Fibroblast of villous mesenchyme (primary cell): ENCODE data around the gene HBA2. TPM values are rescaled to one million over a fixed set of nuclear protein-coding genes. Genes with fewer than 3 reads are reported as not detected.
A peak's percentile ranks its signal among the peaks of the same experiment; 100 is the strongest.
"Not testable (repeated sequence)": the region's sequence is repeated elsewhere in the genome, so short reads cannot be mapped to it uniquely, and the experiment has no call there.

ENCODE experiments used
- DNase-seq: peaks from one replicate; pipeline ENCODE4 v3.0.0-alpha.2; 2010; ENCODE audit warnings: low read depth
- H3K4me3 ChIP-seq: 2 replicates; pipeline ENCODE4 v1.5.1; 2011; ENCODE audit warnings: low read depth, mild to moderate bottlenecking, low read length
- CTCF ChIP-seq: IDR thresholded peaks from 2 replicates; pipeline ENCODE4 v1.5.1; 2012; ENCODE audit warnings: low read depth, mild to moderate bottlenecking, low read length; ENCODE audit not compliant: insufficient read depth
- small RNA-seq: library from RNA; depleted of rRNA; stranded (forward); fragments of <200 nt; gene quantifications from one replicate; pipeline ENCODE3, GENCODE V24; 2012
- total RNA-seq: library from RNA; depleted of rRNA; stranded (reverse); fragments of >200 nt; gene quantifications from 2 replicates; pipeline ENCODE4 v1.2.3, GENCODE V29; 2012

The HBA2 gene
- total RNA-seq, 1 donor = not detected

GRCh38 chr16:200388-200787 lies 27.7 kb downstream of the HBA2 start:
- TF ChIP-seq CTCF = no peak
- DNase-seq = peak; percentile 67
- H3K4me3 ChIP-seq = no peak overlapping the region

- H3K4me3 ChIP-seq = no peak overlapping the region
- no peak for TF ChIP-seq CTCF
- peak; percentile 33 for DNase-seq
Observed at GRCh38 chr16:203246-203645, 30.6 kb downstream of the HBA2 start.

GRCh38 chr16:204046-204445 lies 31.4 kb downstream of the HBA2 start:
- DNase-seq, H3K4me3 ChIP-seq: not testable (repeated sequence)

GRCh38 chr16:209359-209758 lies 36.7 kb downstream of the HBA2 start:
- peak; percentile 34 for DNase-seq
- not testable (repeated sequence) for H3K4me3 ChIP-seq

- DNase-seq, H3K4me3 ChIP-seq: not testable (repeated sequence)
Observed at GRCh38 chr16:211631-212180, 39.0 kb downstream of the HBA2 start.

- peak; percentile 26 for DNase-seq
- TF ChIP-seq CTCF = no peak
- no peak overlapping the region for H3K4me3 ChIP-seq
Observed at GRCh38 chr16:212999-213398, 40.3 kb downstream of the HBA2 start.

GRCh38 chr16:220021-220420 lies 47.3 kb downstream of the HBA2 start:
- DNase-seq = no peak
- H3K4me3 ChIP-seq = no peak overlapping the region
- TF ChIP-seq CTCF = no peak

Small RNA genes within 50 kb of the gene (small RNA-seq; reads per million reads assigned to genes)
- gene RF00019 = not detected

Other genes with a start within 250 kb of the HBA2 start
- 2.6 and 5.6 TPM in 2 replicates for gene POLR3K, start 119.3 kb upstream of the HBA2 start, total RNA-seq
- gene SNRNP25, start 119.0 kb upstream of the HBA2 start, total RNA-seq = 15.5 and 22.5 TPM in 2 replicates
- 32.8 and 37.4 TPM in 2 replicates for gene RHBDF1, start 100.2 kb upstream of the HBA2 start, total RNA-seq
- 161 and 277 TPM in 2 replicates for gene MPG, start 94.7 kb upstream of the HBA2 start, total RNA-seq
- gene NPRL3, start 34.2 kb upstream of the HBA2 start, total RNA-seq = 10.6 and 13.0 TPM in 2 replicates
- not detected in 2 replicates for gene HBZ, start 20.2 kb upstream of the HBA2 start, total RNA-seq
- gene HBM, start 6.9 kb upstream of the HBA2 start, total RNA-seq = not detected in 2 replicates
- gene HBA1, start 3.8 kb downstream of the HBA2 start, total RNA-seq = not detected in 2 replicates
- not detected in 2 replicates for gene HBQ1, start 7.6 kb downstream of the HBA2 start, total RNA-seq
- 44.1 and 52.7 TPM in 2 replicates for gene LUC7L, start 56.6 kb downstream of the HBA2 start, total RNA-seq
- 58.7 and 59.6 TPM in 2 replicates for gene FAM234A, start 61.9 kb downstream of the HBA2 start, total RNA-seq
- 0.64 and 0.86 TPM in 2 replicates for gene RGS11, start 103.1 kb downstream of the HBA2 start, total RNA-seq
- gene ARHGDIG, start 107.7 kb downstream of the HBA2 start, total RNA-seq = 0.32 TPM in 1 of 2 replicates, not detected in the other
- gene PDIA2, start 110.3 kb downstream of the HBA2 start, total RNA-seq = under 0.01 and 0.43 TPM in 2 replicates
- gene AXIN1, start 179.8 kb downstream of the HBA2 start, total RNA-seq = 14.5 and 16.4 TPM in 2 replicates
- 80.3 and 86.7 TPM in 2 replicates for gene MRPL28, start 197.7 kb downstream of the HBA2 start, total RNA-seq
- 51.5 and 52.2 TPM in 2 replicates for gene PGAP6, start 209.1 kb downstream of the HBA2 start, total RNA-seq
- 126 TPM in 2 replicates for gene NME4, start 224.3 kb downstream of the HBA2 start, total RNA-seq
- gene DECR2, start 229.0 kb downstream of the HBA2 start, total RNA-seq = 11.6 and 16.0 TPM in 2 replicates